ENCODE results near the gene ZNF75A. TPM values are rescaled to one million over a fixed set of nuclear protein-coding genes. Genes with fewer than 3 reads are reported as not detected.

ZNF75A gene
- total RNA-seq, 1 donor from 2014 or later = 57.4 TPM

DNA sequence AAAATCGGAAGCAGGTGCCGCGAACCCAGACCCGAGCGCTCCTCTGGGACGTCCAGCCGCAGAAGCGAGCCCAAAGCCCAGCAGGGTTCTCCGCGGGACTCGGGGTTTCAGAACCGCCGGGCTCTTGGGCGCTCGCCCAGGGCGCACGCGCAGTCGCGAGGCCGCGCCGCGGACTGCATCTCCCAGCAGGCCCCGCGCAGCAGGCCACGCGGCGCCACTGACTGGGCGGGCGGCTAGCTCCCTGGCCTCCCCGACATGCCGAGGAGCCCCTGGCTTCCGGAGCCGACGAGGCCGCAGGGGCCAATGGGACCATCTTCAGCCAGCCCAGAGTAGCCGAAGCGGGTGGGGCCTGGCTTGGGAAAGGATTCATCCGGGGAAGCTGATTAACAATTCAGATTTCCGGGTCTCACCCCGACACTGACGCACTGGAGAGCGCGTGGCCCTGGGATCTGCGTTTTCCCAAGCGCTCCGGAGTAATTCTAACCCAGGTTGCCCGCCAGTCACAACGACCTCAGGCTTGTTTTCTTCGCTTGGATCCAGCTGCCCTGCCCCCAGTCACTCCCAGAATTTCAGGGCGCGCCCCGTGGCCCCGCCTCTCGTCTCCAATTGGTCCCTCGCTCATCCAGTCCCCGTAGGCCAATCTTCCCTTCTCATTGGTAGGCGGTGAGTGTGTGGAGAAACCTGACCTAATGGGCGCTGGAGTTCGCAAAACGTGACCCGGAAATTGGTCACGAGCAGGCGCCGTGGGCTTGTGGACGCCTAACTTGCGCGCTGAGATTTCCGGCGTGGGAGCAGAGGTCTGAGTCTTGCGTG, 22.4 kb upstream of the ZNF75A start, which contains the start of gene ZNF263:
TSS of gene ZNF263 (plus strand) at position 762 of the 813 bp plus-strand sequence. CDS start 328 bp downstream, outside the sequence.
- Mint-ChIP-seq H3K27ac (peak within 1 kb of the TSS; percentile 99), H3K27me3 (peaks cover 5% of the 10 kb centered on the region), H3K36me3 (ENCODE audit: insufficient read depth) (peaks cover 39% of the 10 kb centered on the region), H3K4me1 (ENCODE audit: low read depth) (peaks cover 12% of the 10 kb centered on the region), H3K9me3 (ENCODE audit: low read depth) (peaks cover 10% of the 10 kb centered on the region), H3K4me3 (ENCODE audit: low read depth) (peak within 1 kb of the TSS; percentile 96)
- TF ChIP-seq, protein P1, sequence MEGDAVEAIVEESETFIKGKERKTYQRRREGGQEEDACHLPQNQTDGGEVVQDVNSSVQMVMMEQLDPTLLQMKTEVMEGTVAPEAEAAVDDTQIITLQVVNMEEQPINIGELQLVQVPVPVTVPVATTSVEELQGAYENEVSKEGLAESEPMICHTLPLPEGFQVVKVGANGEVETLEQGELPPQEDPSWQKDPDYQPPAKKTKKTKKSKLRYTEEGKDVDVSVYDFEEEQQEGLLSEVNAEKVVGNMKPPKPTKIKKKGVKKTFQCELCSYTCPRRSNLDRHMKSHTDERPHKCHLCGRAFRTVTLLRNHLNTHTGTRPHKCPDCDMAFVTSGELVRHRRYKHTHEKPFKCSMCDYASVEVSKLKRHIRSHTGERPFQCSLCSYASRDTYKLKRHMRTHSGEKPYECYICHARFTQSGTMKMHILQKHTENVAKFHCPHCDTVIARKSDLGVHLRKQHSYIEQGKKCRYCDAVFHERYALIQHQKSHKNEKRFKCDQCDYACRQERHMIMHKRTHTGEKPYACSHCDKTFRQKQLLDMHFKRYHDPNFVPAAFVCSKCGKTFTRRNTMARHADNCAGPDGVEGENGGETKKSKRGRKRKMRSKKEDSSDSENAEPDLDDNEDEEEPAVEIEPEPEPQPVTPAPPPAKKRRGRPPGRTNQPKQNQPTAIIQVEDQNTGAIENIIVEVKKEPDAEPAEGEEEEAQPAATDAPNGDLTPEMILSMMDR (IDR thresholded peaks at IDR 0.05; ENCODE audit: unreplicated experiment) = no peak
- DNase-seq (ENCODE audit: low spot score, unreplicated experiment) = peak; percentile 82

DNA sequence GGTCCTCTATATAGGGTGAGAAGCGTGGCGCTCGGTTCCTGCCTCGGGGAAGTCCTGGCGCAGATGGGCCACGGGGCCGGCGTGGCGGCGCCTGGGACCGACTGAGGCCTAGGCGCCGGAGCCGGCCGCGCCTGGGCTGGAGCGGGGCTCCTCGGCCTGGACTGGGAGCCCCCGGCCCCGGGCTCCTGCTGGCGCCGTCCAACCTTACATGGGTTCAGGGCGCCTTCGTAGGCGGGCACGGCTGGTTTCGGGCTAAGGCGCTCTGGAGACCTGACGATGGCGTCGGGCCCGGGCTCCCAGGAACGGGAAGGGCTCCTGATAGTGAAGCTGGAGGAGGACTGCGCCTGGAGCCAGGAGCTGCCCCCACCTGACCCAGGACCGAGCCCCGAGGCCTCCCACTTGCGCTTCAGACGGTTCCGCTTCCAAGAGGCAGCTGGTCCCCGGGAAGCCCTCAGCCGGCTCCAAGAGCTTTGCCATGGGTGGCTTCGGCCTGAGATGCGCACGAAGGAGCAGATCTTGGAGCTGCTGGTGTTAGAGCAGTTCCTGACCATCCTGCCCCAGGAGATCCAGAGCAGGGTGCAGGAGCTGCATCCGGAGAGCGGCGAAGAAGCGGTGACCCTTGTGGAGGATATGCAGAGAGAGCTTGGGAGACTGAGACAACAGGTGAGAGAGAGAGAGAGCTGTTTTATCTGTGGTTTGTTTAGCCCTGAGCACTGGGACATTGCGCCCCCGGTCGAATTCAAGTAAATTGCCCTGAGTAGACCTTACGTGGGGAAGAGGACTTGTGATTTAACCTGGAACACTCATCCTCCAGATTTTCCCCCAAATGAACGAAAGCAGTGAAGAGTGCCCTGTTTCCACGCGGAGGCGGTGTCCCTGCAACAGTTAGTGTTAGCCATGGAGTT, 21.5 kb upstream of the ZNF75A start:
- H3K4me1 Mint-ChIP-seq (ENCODE audit: low read depth) = peaks cover 12% of the 10 kb centered on the region
- H3K27ac Mint-ChIP-seq = peak overlapping the region; percentile 99
- H3K4me3 Mint-ChIP-seq (ENCODE audit: low read depth) = peak overlapping the region; percentile 96
- peaks cover 47% of the 10 kb centered on the region for H3K36me3 Mint-ChIP-seq (ENCODE audit: insufficient read depth)
- peak; percentile 9 for DNase-seq (ENCODE audit: low spot score, unreplicated experiment)
- H3K9me3 Mint-ChIP-seq (ENCODE audit: low read depth) = peaks cover 14% of the 10 kb centered on the region
- TF ChIP-seq, protein P1 (IDR thresholded peaks at IDR 0.05; ENCODE audit: unreplicated experiment) = no peak
- no peaks in the 10 kb centered on the region for H3K27me3 Mint-ChIP-seq

DNA sequence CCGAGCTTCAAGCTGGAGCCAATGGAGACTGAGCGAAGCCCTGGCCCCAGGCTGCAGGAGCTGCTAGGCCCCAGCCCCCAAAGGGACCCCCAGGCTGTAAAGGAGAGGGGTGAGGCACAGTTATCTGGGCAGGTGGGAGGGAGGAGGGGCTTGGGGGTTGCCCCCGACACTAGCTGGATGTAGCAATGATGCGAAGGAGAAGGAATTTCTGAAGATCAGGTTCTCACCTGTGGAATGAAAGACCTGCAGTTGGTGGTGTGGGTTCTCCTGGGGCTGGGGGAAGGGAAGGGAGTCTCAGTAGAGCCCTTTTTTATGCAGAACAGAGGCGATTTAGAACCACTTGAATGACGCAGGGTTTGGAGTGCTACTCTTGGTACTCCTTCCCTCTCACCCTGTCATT, 20.2 kb upstream of the ZNF75A start:
- H3K4me1 Mint-ChIP-seq (ENCODE audit: low read depth) = peaks cover 12% of the 10 kb centered on the region
- TF ChIP-seq, protein P1 (IDR thresholded peaks at IDR 0.05; ENCODE audit: unreplicated experiment) = no peak
- H3K27ac Mint-ChIP-seq = no peak overlapping the region
- H3K4me3 Mint-ChIP-seq (ENCODE audit: low read depth) = peak overlapping the region; percentile 55
- H3K27me3 Mint-ChIP-seq = no peaks in the 10 kb centered on the region
- peaks cover 18% of the 10 kb centered on the region for H3K9me3 Mint-ChIP-seq (ENCODE audit: low read depth)
- peaks cover 59% of the 10 kb centered on the region for H3K36me3 Mint-ChIP-seq (ENCODE audit: insufficient read depth)
- no peak for DNase-seq (ENCODE audit: low spot score, unreplicated experiment)

DNA sequence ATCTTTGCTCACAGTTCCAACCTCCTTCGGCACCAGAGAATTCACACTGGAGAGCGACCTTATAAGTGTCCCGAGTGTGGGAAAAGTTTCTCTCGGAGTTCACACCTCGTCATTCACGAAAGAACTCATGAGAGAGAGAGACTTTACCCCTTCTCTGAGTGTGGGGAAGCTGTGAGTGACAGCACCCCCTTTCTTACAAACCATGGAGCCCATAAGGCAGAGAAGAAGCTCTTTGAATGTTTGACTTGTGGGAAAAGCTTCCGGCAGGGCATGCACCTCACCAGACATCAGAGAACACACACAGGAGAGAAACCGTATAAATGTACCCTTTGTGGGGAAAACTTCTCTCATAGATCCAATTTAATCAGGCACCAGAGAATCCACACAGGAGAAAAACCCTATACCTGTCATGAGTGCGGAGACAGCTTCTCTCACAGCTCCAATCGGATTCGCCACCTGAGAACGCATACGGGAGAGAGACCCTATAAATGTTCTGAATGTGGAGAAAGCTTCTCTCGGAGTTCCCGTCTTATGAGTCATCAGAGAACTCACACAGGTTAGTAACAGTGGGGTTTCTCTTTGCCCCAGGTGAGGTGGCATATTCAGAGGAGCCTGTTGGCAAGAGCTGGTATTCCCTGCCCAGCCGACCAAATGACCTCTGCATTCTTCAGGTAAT, 15.2 kb upstream of the ZNF75A start:
- no peak overlapping the region for H3K4me3 Mint-ChIP-seq (ENCODE audit: low read depth)
- TF ChIP-seq, protein P1 (IDR thresholded peaks at IDR 0.05; ENCODE audit: unreplicated experiment) = no peak
- peaks cover 92% of the 10 kb centered on the region for H3K36me3 Mint-ChIP-seq (ENCODE audit: insufficient read depth)
- H3K27me3 Mint-ChIP-seq = no peaks in the 10 kb centered on the region
- no peak for DNase-seq (ENCODE audit: low spot score, unreplicated experiment)
- peaks cover under 1% of the 10 kb centered on the region for H3K4me1 Mint-ChIP-seq (ENCODE audit: low read depth)
- H3K27ac Mint-ChIP-seq = peak overlapping the region; percentile 29
- peaks cover 55% of the 10 kb centered on the region for H3K9me3 Mint-ChIP-seq (ENCODE audit: low read depth)

DNA sequence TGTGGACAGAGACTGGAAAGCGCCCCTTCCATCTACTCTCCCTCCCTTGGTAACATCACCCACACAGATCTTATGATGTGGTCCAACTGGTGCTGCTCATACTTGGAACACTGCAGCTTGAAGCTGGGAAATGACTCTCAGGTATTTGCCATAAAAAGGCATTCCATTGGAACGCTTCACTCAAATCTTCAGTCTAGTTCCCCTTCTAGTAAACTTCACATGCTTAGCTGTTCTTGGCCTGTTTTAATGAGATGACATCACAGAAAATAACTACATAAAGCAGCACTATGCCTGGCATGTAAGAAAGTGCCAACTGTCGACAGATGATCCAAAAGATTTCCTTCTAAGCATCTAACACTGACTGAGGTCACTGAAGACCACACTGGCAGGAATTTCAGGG, 12.7 kb upstream of the ZNF75A start:
- H3K27me3 Mint-ChIP-seq = no peaks in the 10 kb centered on the region
- H3K4me1 Mint-ChIP-seq (ENCODE audit: low read depth) = no peaks in the 10 kb centered on the region
- TF ChIP-seq, protein P1 (IDR thresholded peaks at IDR 0.05; ENCODE audit: unreplicated experiment) = no peak
- no peak overlapping the region for H3K4me3 Mint-ChIP-seq (ENCODE audit: low read depth)
- H3K36me3 Mint-ChIP-seq (ENCODE audit: insufficient read depth) = peaks cover 83% of the 10 kb centered on the region
- DNase-seq (ENCODE audit: low spot score, unreplicated experiment) = no peak
- peaks cover 59% of the 10 kb centered on the region for H3K9me3 Mint-ChIP-seq (ENCODE audit: low read depth)
- peak overlapping the region; percentile 69 for H3K27ac Mint-ChIP-seq
